Measurements from ENCODE around the gene USP17L28.
"Not testable (repeated sequence)": the region's sequence is repeated elsewhere in the genome, so short reads cannot be mapped to it uniquely, and the experiment has no call there.

GRCh38 chr4:9343848-9344247 is 4.8 kb upstream of the USP17L28 start, which contains the start of gene USP17L27:
- not testable (repeated sequence) for TF ChIP-seq POLR2A, POLR2AphosphoS5 (IDR thresholded peaks at IDR 0.05; ENCODE audit: low read depth, low read length)
